Superior temporal gyrus (tissue), 1 donor: ENCODE measurements around the gene GTF3A.

Experiments used
- DNase-seq: peaks from one replicate; pipeline ENCODE4 v3.0.0-alpha.2; 2016; ENCODE audit errors: extremely low spot score

GTF3A gene

DNA sequence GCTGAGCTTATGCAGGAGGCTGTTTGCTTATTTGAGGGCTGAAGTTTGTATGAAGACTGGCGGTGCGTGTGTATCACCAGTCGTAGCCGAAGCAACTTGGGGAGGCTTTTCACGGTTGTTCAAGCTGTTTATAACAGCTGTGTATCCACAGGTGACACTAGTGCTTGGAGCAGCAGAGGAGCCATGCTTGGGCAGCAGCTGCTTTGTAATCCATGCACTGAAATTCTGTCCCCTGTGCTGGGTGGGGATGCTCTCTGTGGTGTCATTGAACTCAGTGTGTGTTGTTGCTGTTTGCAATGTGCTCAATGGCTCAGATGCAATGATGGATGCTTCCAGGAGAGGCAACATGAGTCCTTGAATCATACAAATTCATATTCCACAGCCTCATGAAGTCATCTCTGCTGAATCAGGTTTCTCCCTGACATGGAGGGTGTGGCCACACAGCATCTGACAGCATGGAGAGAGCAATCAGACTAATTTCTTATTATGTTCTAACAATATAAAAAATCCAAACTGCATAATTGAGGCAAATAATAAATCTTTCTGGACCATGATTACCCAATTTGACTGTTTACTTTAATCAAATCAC, 18.8 kb upstream of the GTF3A start:
- DNase-seq, result no peak

DNA sequence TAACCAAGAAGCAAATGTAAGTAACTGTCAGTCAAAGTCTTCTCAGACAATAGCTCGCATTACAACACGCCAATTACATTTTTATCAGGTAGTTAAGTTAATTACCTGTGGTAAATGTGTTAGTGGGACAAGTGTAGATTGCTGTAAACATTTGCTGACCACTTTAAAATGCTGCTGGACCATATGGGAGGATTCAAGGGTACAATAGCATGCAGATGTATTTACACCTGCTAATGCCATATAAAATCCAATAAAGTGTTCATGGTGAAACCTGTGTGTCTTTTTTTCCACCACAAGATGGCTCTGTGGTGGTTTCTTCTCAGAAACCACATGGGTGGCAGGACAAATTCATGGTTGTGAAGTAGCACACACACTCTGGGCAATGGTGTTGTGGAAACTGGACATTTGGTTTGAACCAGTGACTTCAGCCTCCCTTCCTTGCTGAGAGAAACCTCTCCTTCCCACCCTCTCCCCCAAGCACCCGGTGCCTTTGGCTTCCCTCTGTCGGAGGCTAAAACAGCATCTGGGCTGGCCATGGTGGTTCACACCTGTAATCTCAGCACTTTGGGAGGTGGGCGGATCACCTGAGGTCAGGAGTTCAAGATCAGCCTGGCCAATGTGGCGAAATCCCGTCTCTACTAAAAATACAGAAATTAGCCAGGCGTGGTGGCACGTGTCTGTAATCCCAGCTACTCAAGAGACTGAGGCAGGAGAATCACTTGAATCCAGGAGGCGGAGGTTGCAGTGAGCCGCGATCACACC, 18.1 kb upstream of the GTF3A start:
- peak; percentile 57 for DNase-seq

DNA sequence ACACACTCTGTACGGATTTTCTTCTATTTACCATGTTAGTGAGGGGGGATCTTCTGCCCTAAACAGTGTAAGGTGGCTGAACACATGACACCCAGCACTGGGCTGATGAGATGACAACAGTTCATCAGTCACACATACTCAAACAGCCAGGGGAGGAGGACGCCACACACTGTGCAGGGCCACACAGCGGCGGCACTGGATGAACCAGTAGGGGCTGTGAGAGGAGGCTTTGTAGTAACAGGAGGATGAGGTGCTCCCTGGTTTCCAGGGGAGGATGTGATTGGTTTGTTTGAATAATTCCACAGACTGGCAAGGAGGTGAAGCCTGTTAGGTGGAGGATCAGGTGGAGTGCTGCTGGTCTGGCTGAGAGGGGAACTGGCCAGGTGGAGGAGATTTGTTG, 16.3 kb upstream of the GTF3A start:
- no peak for DNase-seq

DNA sequence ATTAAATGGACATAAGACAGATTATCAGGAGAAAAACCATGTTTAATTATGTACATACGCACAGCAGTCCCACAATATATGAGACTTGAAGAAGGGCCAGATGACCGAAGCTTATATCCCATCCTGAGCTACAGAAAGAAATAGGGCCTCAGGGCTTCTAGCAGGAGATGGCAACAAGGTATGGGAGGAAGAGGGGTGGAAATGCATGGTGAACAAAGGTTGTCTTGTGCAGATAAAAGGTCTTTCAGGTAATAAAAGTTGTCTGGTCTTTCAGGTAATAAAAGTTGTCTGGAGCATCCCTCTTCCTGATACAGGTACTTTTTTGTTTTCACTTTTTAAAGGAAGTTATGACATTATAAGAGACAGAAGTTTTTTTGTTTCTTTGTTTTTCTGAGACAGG, 15.4 kb upstream of the GTF3A start:
- no peak for DNase-seq

DNA sequence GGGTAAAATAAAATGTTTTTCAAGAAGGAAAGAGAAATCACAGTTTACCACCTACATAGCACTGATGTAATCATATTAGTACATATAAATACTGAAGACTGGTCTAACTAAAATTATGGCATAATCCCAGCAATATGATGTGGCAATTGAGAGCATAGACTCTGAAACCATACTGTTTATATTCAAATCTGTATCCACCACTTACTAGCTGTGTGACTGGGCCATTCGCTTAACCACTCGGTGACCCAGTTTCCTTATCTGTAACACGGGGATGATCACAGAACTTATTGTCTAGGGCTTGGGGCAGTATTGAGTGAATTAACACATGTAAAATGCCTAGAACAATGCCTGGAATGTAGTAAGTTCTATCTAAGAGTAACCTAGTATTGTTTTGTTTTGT, 13.1 kb upstream of the GTF3A start:
- no peak for DNase-seq

DNA sequence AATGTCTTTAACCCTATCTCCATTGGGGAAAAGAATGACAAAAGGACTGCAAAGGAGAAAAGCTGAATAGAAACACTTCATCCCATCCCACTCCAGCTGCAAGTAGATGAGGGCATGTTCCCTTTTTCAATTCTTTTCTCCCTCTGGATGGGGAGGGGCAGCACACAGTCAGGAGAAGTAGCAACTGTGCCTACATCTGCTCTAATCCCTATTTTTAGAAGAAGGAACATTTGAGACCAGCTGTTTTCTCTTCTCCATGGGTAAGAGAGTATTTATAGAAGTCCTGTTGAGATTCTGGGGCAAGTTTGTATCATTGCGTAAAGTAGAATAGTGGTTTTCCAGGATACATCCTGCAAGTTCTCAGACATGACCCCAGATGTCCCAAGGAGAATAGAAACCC, 9.3 kb upstream of the GTF3A start:
- peak; percentile 46 for DNase-seq

DNA sequence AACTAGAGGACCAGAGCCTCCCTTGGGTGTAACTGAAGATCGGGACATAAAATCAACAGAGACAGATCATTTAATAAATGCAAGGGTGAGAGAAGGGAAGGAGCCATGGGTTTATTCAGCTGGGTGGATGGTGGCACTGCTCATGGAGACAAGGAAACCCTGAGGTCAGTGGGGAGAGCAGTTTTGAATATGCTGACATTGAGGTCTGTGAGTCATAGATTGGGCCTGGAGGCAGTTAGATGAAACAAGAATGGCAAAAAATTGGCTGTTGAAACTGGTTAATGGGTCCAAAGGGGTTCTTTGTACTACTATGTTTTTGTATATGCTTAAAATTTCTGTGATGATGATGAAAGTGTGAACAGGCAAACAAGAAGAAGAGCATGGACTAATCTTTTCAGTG, 5.1 kb upstream of the GTF3A start:
- no peak for DNase-seq

DNA sequence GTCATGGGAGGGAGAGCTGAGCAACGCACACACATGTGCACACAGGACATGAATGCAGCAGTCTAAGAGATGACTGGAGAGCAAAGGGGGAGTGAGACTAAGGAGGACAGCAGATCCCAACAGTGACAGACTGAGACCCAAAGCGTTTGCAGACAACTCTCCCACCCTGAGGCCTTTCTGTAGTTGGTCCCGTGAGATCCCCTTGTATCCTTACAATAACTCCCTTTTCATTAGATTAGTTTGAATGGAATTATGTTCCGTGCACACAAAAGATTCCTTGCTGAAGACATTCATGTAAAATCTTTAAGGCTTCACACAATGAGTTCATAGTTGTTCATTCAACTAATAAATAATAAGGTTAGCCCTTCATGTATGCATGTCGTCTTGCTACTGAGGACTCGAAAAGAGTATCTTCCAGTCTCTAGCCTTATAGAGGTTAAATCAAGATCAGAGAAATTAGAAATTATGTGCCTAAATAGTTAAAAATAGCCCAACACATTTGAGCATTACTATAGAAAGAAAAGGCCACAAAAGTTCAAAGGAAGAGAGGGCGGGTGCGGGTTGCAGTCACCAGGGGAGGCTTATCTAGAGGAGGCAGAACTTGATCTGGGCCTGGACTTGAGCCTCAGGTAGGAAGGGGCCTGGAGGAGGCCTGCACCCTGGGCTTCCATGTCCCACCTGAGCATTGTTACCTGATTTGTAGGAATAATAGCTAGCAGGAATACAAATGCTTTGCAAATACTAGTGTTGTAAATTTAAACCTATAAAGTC, 3.1 kb upstream of the GTF3A start:
- DNase-seq, result no peak

DNA sequence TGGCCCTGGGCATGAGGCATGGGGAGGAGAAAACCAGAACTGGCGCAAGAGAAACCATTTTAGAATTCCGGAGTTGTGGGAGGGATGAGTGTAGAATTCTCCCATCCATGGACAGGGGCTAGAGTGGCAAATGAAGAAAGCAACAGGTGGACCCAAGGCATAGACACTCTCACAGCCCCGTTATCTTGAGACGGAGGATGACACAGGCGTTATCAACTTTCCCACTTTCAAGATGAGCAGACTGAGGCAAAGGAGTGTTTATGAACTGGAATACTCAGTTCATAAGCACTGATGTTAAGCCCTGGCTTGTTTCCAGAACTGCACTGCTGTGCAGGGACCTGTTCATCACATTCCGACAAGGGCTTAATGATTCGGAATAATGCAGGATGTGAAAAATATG, 1.1 kb upstream of the GTF3A start:
- DNase-seq, result no peak

DNA sequence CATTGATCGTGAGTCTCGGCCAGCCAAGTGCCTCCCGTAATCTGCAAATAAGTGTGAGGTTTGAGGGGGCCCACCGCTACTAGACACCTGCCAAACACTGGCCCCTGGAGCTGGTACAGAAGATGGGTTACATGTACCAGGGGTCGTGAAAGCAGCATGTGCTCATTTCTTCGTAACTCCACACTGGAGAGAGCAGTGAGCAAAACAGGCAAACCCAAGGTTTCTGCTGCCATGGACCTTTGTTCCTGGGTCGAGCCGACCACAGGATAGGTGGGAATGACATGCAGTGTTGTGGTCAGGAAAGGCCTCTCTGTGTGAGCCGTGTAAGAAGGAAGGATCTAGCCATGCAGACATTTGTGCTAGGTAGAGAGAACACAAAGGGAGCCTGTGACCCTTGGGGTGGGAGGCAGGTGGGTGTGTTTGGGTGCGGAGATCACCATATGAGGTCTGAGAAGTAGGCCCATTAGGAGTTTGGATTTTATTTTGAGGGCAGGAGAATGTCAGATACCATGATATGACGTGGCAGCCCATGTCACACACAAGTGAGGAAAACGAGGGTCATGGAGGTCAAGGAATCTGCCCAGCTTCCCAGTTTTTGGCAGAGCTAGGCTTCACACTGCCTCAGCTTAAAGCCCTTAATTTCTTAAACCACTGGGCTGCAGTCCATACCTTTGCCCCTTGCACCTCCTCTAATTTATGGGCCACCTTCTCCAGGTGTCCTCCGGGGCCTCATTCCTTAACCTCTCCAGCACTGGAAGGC, 919 bp downstream of the GTF3A start:
- no peak for DNase-seq

DNA sequence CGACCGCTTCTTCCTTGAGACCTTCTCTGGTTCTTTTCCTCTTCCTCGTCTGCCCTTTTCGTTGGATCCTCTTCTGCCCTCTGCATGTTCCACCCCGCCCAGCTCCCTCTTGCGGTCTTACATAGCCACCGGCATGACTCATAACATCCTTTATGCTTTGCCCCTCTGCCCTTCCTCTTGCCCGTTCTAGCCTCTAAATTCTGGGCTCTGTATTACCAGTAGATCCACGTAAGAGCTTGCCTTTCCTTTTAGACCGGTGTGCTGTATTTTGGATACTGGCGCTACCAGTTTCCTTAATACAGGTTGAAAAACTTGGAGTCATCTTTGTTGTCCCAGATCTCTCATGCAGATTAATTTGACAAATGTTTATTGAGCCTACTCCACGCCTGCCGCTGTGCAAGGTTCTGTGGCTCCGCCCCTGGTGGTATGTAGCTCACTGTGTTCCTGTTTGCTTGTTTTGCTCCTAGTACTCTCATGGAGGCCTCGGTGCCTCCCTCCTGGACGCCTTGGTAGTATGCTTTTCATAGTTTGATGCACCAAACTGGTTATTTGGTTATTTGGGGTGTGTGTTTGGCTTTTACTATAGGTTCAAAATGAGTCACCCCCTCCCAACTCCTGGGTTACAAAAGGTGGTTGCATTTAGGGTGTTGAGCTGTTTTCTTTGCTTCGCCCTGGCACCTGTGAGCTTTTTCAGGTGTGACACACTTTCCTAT, 1.7 kb downstream of the GTF3A start:
- DNase-seq, result peak; percentile 48

DNA sequence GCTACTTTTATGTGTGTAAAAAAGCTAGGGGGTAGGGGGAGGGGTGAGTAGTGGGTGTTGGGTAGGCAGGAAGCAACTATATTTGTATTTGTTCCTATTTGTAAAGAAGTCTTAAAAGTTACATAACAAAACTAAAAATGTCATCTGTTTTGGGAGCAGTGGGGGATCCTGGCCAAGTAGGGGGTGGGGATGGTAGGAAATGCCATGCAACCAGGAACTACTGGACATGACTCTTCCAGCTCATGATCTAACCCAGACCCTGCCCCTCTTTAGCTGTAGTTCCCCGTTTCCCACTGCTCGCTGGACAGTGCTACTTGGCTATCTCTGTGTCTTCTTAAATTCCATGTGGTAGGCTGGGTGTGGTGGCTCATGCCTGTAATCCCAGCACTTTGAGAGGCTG, 3.2 kb downstream of the GTF3A start:
- DNase-seq, result no peak

DNA sequence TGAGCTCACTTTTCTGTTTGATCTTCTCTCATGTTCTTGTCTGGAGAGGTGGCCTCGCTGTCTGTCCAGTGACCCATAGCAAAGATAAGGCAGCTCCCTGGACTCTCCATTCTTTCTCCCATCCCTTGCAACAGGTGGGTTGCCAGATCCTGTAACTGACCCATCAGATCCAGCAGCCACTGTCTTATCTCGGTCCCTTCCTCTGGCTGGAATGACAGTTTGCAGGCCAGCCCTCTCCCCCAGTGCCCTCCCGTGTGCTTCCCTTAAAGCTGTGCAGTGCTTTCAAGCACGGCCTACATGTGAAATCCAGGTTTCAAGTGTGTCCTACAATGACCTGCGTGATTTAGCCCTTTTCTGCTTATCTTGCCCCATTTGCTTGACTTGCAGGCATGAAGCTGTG, 3.7 kb downstream of the GTF3A start:
- no peak for DNase-seq

DNA sequence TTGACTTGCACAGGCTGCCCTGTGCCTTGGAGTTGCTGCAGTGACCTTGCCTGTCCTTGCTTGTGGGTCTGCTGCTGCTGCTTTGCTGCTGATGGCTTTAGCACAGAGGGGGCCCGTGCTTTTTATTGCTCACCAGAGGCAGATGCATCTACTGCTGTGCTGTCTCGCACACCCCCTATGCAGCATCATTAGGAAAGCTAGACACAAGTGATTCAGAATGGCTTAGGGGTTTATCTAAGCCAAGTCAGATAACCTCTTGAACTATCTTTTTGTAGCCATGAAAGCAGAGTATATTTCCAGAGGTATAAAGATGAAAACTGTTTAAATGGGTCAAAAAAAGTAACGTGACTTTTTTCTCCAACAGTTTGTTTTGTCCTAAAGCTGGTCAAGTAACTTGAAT, 7.8 kb downstream of the GTF3A start:
- no peak for DNase-seq

DNA sequence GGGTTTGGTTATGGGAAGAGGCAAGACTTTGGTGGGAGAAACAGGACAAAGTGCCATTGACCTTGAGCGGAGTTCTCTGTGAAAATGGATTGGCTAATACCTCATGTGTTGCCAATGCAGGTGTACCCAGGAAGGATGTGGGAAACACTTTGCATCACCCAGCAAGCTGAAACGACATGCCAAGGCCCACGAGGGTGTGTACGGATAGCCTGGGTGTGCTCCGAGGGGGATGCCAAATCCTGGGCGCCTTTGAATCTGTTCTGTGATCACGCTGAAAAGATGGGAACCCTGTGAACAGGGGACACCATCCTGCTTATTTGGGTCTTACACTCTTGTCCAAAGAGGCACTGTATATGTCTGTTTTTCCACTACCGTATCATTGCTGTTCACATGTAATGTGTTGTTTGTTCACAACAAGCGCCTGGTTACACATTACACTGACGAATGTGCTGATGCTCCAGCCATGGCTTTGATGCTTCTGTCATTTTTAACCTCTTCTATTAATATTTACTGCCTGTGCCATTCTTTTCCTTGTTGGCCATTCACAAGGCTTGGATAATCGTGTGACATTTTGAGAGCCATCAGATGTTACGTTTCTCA, 8.3 kb downstream of the GTF3A start:
- no peak for DNase-seq

DNA sequence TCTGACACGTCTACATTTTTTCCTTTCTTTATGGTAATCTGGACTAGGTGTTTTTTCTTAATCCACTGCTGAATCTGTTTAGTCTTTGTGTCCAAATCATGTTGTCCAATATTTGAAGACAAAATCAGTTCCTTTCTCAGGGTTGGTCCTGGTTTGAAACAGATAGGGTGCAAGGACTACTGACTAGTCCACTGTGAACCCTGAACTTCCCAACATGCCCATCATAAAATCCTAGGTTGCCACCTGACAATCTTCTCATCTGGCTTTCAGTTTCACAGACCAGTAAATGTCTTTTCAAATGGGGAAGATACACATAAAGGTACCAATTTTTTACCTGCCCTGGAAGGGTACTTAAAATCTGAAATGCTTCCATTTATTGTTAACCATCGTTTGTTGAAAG, 12.7 kb downstream of the GTF3A start:
- DNase-seq, result no peak

DNA sequence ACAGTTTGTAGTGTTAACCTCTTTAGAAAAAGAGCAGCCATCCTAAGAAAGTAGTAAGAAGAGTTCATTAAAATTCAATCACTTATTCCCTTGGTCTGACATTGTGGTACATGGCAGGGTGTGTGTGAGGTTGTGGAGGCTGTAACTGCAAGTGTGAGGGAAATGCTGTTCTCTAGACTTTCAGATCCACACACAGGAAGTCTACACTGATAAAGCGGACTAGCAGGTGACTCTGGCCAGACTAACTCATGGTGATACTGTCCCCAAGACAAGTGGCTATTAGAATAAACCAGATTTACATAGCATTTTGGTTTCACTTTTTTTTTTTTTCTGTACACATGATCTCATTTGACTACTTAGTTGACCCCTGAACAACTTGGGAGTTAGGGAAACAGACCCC, 16.0 kb downstream of the GTF3A start:
- DNase-seq, result no peak

DNA sequence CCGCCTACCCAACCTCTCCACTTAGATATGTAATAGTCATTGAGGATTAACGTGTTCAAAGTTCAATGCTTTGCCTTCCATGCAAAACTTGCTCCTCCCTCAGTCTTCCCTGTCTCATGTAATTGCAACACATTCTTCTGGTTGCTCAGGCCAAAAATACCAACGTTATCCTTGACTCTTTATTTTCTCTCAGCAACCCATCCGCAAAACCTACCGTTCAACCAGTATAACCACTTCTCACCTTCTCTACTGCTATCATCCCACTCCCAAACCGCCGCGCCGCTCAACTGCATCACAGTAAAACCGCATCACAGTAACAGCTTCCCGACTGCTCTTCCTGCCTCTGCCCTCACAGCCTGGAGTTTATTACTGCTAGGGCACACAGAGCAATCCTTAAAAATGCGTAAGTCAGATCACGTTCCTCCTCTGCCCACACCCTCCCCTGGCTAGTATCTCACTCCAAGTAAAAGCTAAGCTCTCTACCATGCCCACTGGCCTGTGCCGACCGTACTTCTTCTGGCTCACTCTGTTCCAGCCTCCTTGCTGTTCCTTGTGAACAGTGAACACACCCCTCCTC, 17.7 kb downstream of the GTF3A start:
- no peak for DNase-seq

DNA sequence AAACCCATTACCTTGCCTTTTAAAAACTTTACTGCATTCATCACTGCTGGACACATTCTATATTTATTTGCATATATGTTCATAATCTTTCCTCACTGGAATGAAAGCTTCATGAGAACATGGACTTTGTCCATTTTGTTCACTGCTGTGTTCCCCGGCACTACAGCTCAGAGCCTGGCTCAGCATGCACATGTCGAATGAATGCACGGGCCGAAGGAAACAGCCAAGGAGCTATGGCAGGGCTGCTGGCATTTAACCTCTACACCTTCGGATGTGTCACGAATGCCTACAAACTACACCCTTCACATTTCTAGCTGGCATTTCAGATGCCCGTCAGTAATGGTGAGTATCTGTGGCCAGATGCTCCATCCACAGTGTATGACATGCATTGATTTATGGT, 18.4 kb downstream of the GTF3A start:
- no peak for DNase-seq

DNA sequence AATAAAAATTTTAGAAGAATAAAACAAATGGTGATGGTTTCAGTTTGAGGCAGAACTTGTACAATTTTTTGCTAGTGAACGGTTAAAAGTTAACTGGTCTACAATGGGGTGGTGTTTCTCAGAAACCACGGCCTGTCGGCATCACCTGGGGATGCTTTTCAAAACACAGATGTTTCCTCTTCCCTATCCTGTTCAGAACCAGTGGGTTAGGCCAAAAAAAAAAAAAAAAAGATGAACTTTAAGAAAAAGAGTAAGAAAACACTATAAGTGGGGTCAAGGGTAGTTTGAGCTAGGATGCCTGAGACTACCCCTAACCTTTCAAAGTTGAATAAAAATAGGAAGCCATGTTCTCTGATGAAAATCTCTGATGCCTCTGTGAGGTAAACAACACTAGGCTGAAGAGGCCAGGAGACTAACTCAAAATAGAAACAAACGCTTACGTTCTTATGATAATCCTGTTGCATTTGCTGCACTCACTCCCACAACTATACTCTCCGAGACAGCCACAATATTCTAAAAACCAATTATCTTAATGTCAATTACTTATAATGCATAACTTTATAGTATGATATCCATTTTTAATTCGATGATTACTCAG, 22.7 kb downstream of the GTF3A start:
- DNase-seq, result no peak

DNA sequence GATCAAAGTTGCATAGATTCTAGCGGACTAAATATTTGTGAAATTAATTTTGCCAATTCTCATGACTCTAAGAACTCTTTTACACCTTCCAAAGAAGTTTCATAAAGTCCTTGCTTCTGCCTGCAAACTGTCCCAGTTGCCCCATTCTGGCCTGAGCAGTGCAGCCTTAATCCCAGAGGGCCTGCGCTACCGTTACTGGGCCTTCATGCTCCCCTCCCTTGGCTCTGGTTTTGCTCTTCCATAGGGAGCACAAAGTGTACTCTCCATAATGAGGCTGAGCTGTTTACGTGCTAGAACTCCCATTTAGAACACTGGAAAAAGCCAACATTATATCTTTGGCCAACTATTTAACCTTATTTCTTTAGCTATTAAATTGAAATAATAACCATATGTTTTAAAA, 23.9 kb downstream of the GTF3A start:
- no peak for DNase-seq
